Raji (cell line): ENCODE results near the gene BMPR1A.

ENCODE experiments used
- POLR2A ChIP-seq: IDR thresholded peaks from 2 replicates; pipeline ENCODE4 v1.6.1; 2011; ENCODE audit warnings: low read depth, low read length, control low read depth; ENCODE audit not compliant: insufficient read depth

BMPR1A gene

DNA sequence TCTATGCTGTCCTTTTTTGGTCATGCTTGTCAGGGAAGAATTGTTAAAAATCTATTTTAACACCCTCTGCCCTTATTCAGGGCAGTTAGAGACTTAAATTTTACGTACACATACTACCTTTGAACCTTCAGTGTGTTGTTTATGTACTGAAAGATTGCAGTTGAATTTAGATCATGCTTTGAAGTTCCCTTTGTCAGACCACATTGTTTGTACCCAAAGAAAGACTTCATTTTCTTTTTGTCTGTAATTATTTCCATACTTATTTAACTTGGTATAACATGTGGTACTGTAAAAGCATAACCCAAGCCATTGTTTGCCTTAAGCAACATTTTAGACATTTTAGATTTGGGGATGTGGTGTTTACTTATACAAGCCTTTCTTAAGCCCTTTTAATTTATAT is 104.9 kb downstream of the BMPR1A start:
- no peak for TF ChIP-seq POLR2A

DNA sequence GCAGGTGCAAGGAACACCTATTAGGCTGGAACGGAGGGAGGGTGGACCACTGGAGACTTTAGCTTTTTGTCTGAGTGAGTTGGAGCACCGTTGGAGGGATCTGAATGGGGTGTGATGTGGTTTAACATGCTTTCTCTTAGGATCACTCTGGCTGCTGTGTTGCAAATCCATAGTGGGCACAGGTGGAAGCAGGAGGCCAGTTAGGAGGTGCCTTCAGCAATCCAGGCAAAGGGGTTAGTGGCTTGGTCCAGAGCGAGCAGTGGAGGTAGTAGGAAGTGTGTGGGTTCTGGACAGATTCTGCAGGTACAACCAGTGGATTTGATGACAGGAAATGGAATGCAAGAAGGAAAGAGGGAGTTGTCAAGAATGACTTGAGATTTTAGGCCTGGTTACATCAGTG is 106.0 kb downstream of the BMPR1A start:
- TF ChIP-seq POLR2A, result no peak

DNA sequence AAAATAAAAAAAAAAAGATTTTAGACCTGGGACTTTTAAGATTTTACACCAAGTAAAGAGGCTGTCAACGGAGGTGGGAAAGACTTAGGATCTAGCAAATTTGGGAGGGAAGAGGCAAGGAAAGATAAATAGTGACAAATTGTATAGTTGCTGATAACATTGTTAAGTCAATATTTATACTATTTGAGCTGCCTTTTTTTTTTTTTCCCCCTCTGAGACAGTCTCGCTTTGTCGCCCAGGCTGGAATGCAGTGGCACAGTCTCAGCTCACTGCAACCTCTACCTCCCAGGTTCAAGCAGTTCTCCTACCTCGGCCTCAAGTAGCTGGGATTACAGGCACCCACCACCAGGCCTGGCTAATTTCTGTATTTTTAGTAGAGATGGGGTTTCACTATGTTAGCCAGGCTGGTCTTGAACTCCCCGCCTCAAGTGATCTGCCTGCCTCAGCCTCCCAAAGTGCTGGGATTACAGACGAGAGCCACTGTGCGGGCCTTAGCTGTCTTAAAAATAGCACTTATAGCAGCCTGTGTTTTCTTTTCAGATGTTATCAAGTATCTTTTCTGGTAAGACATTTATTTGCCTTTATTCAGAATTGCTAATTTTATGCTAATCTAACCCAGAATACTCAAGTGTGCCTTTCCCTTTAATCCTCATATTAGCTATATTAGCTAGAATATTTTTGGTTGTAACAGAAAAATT is 106.5 kb downstream of the BMPR1A start:
- no peak for TF ChIP-seq POLR2A

DNA sequence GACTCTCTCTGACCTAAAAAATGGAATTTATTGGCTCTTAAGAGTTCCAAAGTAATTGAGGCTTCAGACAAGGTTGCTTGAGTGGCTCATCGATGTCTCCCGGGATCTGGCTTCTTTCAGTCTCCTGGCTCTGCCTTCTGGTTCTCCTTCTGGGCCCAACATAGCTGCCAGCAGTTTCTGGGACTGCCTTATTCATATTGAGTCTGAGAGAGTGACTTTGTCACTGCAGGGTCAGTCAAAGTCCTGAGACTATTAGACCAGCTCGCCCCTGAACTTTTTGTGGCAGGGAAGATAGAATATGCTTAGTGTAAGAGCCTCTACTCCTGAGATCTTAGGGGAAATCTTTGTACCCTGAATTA is 107.0 kb downstream of the BMPR1A start:
- TF ChIP-seq POLR2A, result no peak

DNA sequence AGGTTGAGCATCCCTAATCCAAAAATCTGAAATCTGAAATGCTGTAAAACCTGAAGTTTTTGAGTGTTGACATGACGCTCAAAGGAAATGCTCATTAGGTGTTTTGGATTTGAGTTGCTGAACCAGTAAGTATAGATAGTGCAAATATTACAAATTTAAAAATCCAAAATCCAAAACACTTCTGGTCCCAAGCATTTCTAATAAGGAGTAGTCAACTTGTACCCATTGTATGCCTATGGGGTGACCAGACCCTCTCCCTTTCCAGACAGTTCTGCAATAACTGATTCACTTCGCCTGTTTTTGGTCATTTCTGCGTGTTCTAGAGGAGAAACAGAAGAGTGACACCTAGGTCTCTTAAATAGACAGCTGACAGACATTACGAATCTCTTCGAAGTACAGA is 110.7 kb downstream of the BMPR1A start:
- no peak for TF ChIP-seq POLR2A

DNA sequence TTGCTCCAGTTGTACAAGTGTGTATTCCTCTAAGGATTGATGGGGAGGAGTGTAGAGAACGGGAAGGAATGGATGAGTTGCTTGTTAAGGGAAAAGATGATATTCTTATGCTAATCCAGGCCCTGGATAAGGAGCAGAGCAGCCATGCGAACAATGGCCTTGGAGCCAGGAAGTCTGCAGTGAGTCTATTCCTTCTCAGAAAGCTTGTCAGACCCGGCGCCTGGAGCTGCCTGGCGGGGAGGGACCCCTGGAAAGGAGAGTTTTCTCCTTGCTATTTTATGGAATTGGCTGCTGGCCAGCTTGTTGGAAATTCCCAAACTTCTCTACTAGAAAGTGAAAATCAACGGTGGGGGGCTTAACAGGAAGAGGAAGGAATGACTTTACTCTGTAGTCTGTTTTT is 111.9 kb downstream of the BMPR1A start:
- TF ChIP-seq POLR2A, result no peak

DNA sequence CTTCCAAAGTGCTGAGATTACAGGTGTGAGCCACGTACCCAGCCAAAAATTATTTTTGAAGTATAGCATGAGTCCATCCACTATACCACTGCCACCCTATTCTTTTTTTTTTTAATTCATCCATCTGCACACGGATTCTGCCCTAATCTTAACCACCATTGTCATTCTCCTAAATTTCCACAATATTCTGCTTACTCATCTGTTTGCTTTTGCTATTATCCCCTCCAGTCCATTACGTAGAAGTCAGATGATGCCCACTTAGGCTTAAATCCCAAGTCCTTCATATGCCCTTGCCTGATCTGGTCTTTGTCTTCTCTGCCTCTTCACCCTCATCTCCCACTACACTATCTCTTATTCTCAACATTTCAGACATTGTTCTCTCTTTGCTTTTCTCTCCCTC is 114.3 kb downstream of the BMPR1A start:
- no peak for TF ChIP-seq POLR2A

DNA sequence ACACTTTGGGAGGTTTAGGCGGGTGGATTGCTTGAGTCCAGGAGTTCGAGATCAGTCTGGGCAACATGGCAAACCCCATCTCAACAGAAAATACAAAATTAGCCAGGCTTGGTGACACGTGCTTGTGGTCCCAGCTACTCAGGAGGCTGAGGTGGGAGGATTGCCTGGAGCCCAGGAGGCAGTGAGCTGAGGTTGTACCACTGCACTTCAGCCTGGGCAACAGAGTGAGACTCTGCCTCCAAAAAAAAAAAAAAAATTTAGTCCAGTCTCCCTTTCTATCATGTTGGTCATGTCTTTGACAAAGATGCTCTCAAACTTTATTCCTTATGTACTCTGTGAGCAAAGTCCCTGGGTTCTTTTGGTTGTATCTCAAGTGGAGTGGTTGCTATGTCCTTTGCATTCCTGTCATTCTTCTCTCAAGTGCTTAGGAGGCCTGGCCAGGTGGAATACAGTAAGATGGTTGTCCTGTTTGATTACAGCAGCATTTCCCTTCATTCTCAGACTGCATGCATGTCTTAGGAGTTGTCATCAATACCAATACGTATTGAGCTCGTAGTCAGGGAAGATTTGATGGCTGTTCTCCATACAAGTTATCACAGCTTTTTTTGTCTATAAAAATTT is 115.3 kb downstream of the BMPR1A start:
- TF ChIP-seq POLR2A, result no peak

DNA sequence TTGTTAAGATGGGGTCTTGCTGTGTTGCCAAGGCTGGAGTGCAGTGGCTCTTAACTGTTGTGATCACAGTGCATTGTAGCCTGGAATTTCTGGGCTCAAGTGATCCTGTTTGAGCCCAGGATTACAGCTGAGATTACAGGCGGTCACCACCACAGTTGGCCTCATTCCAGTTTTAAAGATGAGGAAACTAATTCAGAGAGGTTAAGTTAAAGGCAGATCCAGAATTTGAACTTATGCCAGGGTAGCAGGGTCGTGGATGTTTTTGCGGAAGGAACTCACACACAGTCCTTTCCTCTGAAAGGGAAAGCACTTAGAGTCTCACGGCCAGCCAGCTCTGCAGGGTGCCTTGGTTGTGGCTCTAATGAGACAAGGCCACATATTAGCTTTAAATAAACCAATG is 116.3 kb downstream of the BMPR1A start:
- TF ChIP-seq POLR2A, result no peak

DNA sequence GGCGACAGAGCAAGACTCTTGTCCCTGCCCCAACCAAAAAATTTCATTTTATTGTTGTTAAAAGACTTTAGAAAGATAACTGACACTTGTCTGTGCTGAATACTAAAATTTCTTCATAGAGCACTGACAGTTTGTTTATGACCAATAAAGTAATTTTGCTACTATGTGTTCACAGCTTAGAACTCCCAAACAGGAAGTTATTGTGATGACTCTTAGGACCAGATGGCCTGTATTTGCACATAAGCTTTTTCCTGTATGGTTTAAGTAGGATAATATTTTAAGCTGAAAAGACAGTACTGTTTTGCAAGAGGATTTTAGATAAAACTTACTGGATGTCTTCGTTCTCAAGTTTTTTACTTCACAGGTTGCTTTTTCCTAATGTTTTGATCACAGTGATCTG is 120.3 kb downstream of the BMPR1A start:
- no peak for TF ChIP-seq POLR2A

DNA sequence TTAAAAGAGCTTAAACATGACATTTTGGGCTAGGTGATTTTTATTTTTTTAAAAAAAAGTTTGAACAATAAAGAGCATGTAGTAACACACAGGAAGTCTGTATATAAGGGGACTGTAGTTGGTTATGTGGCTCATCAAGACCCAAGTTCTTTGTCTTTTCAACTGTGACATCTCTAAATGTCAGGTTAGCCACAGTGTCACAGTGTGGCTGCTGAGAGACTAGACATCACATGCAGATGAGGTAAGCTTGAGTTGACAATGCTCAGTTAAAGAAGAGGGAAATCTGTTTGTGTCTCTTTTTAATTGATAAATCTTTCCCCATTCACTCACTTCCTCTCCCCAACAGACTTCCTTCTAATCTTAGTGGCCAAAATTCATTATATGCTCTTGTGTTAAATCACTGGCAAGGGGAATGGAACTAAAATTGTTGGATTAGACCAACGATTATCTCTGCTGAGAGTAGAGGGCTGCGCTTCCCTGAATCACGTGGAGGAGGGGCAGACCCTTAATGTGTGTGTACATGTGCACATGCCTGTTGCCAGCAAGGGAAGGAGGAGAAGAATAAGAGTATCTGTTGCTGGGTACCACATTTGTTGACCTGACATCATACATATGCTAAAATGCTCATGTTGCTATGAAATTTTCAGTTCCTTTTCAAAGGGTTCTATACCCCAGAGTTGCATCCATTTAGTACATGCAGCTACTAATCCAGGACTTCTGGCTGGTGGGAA is 122.7 kb downstream of the BMPR1A start:
- no peak for TF ChIP-seq POLR2A

DNA sequence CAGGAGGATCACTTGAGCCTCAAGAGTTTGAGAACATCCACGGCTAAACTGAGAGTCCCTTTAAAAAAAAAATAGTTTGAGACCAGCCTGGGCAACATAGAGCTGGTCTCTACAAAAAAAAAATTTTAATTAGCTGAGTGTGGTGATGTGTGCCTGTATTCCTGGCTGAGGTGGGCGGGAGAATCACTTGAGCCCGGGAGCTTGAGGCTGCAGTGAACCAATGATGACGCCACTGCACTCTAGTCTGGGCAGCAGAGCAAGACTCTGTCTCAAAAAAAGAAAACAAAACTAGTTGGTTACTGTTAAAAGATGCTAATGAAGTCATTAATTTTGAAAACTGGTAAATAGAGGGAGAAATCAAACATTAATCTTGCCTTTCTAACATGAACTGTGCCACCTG is 124.6 kb downstream of the BMPR1A start:
- no peak for TF ChIP-seq POLR2A

DNA sequence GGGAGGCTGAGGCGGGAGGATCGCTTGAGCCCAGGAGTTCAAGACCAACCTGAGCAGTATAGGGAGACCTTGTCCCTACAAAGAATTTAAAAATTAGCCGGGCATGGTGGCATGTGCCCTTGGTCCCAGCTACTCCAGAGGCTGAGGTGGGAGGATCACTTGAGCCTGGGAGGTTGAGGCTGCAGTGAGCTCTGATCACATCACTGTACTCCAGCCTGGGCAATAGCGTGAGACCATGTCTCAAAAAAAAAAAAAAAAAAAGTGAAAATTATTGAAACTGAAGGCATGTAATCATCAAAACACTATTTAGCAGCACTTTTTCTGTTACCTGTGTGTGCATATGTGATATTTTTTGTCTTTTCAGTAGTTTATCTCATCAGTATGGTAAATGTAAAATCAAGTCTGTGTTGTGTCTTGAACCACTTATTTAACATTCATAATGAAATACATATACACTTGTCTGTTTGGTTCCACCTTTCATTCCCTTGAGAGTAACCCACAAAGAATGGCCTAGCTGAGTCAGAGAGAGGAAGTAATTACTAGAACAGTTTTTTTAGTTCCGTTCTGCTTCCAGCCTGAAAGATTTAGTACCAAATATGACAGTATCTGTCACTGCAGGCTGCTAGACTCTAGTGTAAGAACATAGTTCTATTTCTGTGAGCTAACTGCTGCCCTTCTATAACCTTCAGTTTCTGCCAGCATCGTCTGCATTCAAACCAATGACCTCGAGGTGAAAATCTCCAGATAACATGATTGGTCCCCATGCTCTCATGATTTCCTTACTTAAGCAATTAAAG is 132.4 kb downstream of the BMPR1A start:
- no peak for TF ChIP-seq POLR2A

DNA sequence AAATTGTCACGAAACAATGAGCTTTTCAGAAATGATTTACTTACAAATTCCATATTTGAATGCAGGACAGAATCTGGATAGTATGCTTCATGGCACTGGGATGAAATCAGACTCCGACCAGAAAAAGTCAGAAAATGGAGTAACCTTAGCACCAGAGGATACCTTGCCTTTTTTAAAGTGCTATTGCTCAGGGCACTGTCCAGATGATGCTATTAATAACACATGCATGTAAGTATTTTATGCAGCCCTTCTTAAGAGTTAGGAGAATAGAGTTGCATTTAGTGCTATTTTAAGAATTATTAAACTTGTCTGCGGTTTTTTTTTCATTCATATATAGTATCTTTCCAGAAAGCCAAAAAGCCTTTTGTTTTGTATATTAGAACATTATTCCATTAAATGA is 133.6 kb downstream of the BMPR1A start:
- TF ChIP-seq POLR2A, result no peak

DNA sequence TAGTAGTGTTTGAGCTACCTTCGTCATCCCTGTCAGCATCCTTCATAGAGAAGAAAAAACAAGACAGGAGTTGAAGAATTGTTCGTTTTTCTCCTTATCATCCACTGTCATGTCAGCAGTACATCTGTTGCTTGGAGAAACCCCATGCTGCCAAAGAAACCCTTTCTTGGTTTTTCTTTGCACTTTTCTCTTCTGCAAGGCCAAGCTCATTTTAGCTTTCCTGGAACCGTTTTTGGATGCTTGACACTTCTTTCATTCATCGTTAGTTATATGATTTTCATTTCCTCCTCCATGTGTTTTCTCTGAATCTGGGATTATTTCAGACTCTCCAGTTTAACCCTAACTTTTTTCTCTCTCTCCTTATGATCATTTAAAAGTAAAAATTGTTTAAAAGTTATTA is 142.1 kb downstream of the BMPR1A start:
- TF ChIP-seq POLR2A, result no peak

DNA sequence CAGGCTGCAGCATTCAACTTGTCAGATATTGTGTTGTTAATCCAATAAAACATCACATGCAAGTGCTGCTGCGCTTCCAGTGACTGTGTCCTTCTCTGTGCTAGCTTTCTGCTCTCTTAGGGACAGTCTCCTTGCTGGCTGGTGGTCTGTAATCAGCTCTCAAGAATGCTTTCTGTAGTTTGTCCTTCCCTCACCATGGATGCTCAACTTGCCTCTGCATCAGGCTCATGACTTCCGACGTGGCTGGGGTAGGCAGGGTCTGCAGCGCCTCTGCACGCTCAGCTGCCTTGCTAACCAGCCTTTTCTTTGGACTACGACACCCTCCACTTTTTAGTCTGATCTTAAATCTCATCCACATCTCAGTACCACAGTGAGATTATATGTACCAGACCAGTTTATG is 142.7 kb downstream of the BMPR1A start:
- TF ChIP-seq POLR2A, result no peak
